SH-SY5Y (cell line): ENCODE results near the gene RAD51.

Experiments
- GATA2 ChIP-seq: IDR thresholded peaks from 2 replicates; pipeline ENCODE4 v1.6.1; 2011; ENCODE audit warnings: mild to moderate bottlenecking, low read depth, low read length
- GATA3 ChIP-seq: IDR thresholded peaks from 2 replicates; pipeline ENCODE4 v1.6.1; 2011; ENCODE audit warnings: low read depth, mild to moderate bottlenecking, low read length, moderate library complexity

GRCh38 chr15:40680151-40680550 is 14.8 kb upstream of the RAD51 start:
- TF ChIP-seq GATA2 (no peak), GATA3 (no peak)
